BE2C (cell line): Measurements from ENCODE around the gene RBM19.
"Not testable (repeated sequence)": the region's sequence is repeated elsewhere in the genome, so short reads cannot be mapped to it uniquely, and the experiment has no call there.

Source experiments
- DNase-seq: peaks from one replicate; pipeline ENCODE4 v3.0.0-alpha.2; 2020
- H3K27me3 ChIP-seq: fragments of 250-450 bp; sonication (Bioruptor Pico); 2 replicates; pipeline ENCODE4 v1.5.1; 2020; ENCODE audit warnings: mild to moderate bottlenecking
- H3K36me3 ChIP-seq: fragments of 250-450 bp; sonication (Bioruptor Pico); 2 replicates; pipeline ENCODE4 v1.5.1; 2020; ENCODE audit warnings: mild to moderate bottlenecking
- H3K4me1 ChIP-seq: fragments of 250-450 bp; sonication (Bioruptor Pico); 2 replicates; pipeline ENCODE4 v1.5.1; 2020
- H3K4me3 ChIP-seq: 2 replicates; pipeline ENCODE4 v1.5.1; 2011; ENCODE audit warnings: low read depth, low read length
- H3K9me3 ChIP-seq: fragments of 250-450 bp; sonication (Bioruptor Pico); 2 replicates; pipeline ENCODE4 v1.5.1; 2020
- CTCF ChIP-seq: IDR thresholded peaks from 2 replicates; pipeline ENCODE4 v1.5.1; 2012; ENCODE audit warnings: mild to moderate bottlenecking, low read depth, low read length

RBM19 gene

GRCh38 chr12:113813229-113813541, 152.9 kb downstream of the RBM19 start:
- Histone ChIP-seq H3K27me3 (no peaks in the 10 kb centered on the region), H3K9me3 (no peaks in the 10 kb centered on the region; the same call in 1 of the 2 replicates), H3K36me3 (0 out of 2 replicates have a peak, but pooled peaks cover 3% of the 10 kb centered on the region), H3K4me3 (no peak overlapping the region), H3K4me1 (peaks cover 7% of the 10 kb centered on the region)
- DNase-seq = no peak
- TF ChIP-seq CTCF = no peak

GRCh38 chr12:113812411-113813228, 153.5 kb downstream of the RBM19 start:
- no peaks in the 10 kb centered on the region for H3K27me3 ChIP-seq
- no peak overlapping the region for H3K4me3 ChIP-seq
- TF ChIP-seq CTCF = no peak
- DNase-seq = no peak
- peaks cover 7% of the 10 kb centered on the region for H3K4me1 ChIP-seq
- H3K9me3 ChIP-seq = no peaks in the 10 kb centered on the region; the same call in 1 of the 2 replicates
- 0 out of 2 replicates have a peak, but pooled peaks cover 1% of the 10 kb centered on the region for H3K36me3 ChIP-seq

GRCh38 chr12:113809462-113810220, 156.5 kb downstream of the RBM19 start:
- DNase-seq, H3K4me3 ChIP-seq, H3K36me3 ChIP-seq, H3K27me3 ChIP-seq, H3K4me1 ChIP-seq, H3K9me3 ChIP-seq: not testable (repeated sequence)

- no peak for TF ChIP-seq CTCF
- peaks cover 7% of the 10 kb centered on the region for H3K4me1 ChIP-seq
- H3K27me3 ChIP-seq = no peaks in the 10 kb centered on the region
- H3K4me3 ChIP-seq = no peak overlapping the region
- H3K9me3 ChIP-seq = no peaks in the 10 kb centered on the region; the same call in 1 of the 2 replicates
- no peaks in the 10 kb centered on the region for H3K36me3 ChIP-seq
- no peak for DNase-seq
Observed at GRCh38 chr12:113808095-113808951, 157.8 kb downstream of the RBM19 start.

GRCh38 chr12:113805673-113806072, 160.5 kb downstream of the RBM19 start:
- no peaks in the 10 kb centered on the region for H3K27me3 ChIP-seq
- H3K4me1 ChIP-seq = no peaks in the 10 kb centered on the region
- H3K4me3 ChIP-seq = no peak overlapping the region
- no peaks in the 10 kb centered on the region for H3K9me3 ChIP-seq
- H3K36me3 ChIP-seq = no peaks in the 10 kb centered on the region
- TF ChIP-seq CTCF = no peak
- DNase-seq = no peak

- no peak overlapping the region for H3K4me3 ChIP-seq
- H3K27me3 ChIP-seq = no peaks in the 10 kb centered on the region
- TF ChIP-seq CTCF = no peak
- no peak for DNase-seq
- H3K4me1 ChIP-seq = no peaks in the 10 kb centered on the region
- H3K36me3 ChIP-seq = no peaks in the 10 kb centered on the region
- H3K9me3 ChIP-seq = no peaks in the 10 kb centered on the region
Observed at GRCh38 chr12:113804961-113805600, 161.0 kb downstream of the RBM19 start.
